ENCODE results near the gene SLC39A11.

The SLC39A11 gene

GRCh38 chr17:72692676-72693075, 399.8 kb downstream of the SLC39A11 start:
- no peak for TF ChIP-seq ZFP3 (CRISPR knock-in tag; IDR thresholded peaks at IDR 0.05)
- TF ChIP-seq ARNTL (CRISPR knock-in tag; IDR thresholded peaks at IDR 0.05; ENCODE audit: borderline replicate concordance, low read depth), result no peak
- TF ChIP-seq POU6F1 (CRISPR knock-in tag; IDR thresholded peaks at IDR 0.05; ENCODE audit: borderline replicate concordance, low read depth), result no peak
- no peak for TF ChIP-seq SNAI2 (CRISPR knock-in tag; IDR thresholded peaks at IDR 0.05)
- TF ChIP-seq CSDC2 (CRISPR knock-in tag; IDR thresholded peaks at IDR 0.05), result no peak
- TF ChIP-seq CREB5 (CRISPR knock-in tag; IDR thresholded peaks at IDR 0.05; ENCODE audit: low read depth), result no peak
- no peak for TF ChIP-seq BACH2 (CRISPR knock-in tag; IDR thresholded peaks at IDR 0.05; ENCODE audit: borderline replicate concordance)
- TF ChIP-seq PPARA (CRISPR knock-in tag; IDR thresholded peaks at IDR 0.05; ENCODE audit: borderline replicate concordance), result no peak
- no peak for TF ChIP-seq TSHZ2 (CRISPR knock-in tag; IDR thresholded peaks at IDR 0.05)
- no peak for TF ChIP-seq ZNF70 (CRISPR knock-in tag; IDR thresholded peaks at IDR 0.05)
- TF ChIP-seq ESRRG (CRISPR knock-in tag; IDR thresholded peaks at IDR 0.05), result no peak
- no peak for TF ChIP-seq CSRNP3 (CRISPR knock-in tag; IDR thresholded peaks at IDR 0.05)
- no peak for TF ChIP-seq ZC3H10 (CRISPR knock-in tag; IDR thresholded peaks at IDR 0.05)
- TF ChIP-seq OSR1 (CRISPR knock-in tag; IDR thresholded peaks at IDR 0.05), result no peak
- no peak for TF ChIP-seq ZFP30 (CRISPR knock-in tag; IDR thresholded peaks at IDR 0.05)
- ATAC-seq, result no peak

- TF ChIP-seq ZC3H10 (CRISPR knock-in tag; IDR thresholded peaks at IDR 0.05) (no peak), ZNF8 (CRISPR knock-in tag; IDR thresholded peaks at IDR 0.05) (no peak), ISL1 (CRISPR knock-in tag; IDR thresholded peaks at IDR 0.05) (no peak), SNAI2 (CRISPR knock-in tag; IDR thresholded peaks at IDR 0.05) (no peak), CSDC2 (CRISPR knock-in tag; IDR thresholded peaks at IDR 0.05) (no peak), TSHZ2 (CRISPR knock-in tag; IDR thresholded peaks at IDR 0.05) (no peak), GLIS3 (CRISPR knock-in tag; IDR thresholded peaks at IDR 0.05) (no peak), OSR1 (CRISPR knock-in tag; IDR thresholded peaks at IDR 0.05) (no peak)
- no peak for ATAC-seq
These were observed 400.9 kb downstream of the SLC39A11 start for GRCh38 chr17:72691586-72691985.

GRCh38 chr17:72691017-72691416, 401.5 kb downstream of the SLC39A11 start:
- ATAC-seq, result no peak
- TF ChIP-seq PATZ1 (CRISPR knock-in tag; IDR thresholded peaks at IDR 0.05; ENCODE audit: borderline replicate concordance) (no peak), ZFP30 (CRISPR knock-in tag; IDR thresholded peaks at IDR 0.05) (no peak), RARB (CRISPR knock-in tag; IDR thresholded peaks at IDR 0.05) (no peak), ZNF565 (CRISPR knock-in tag; conservative IDR thresholded peaks at IDR 0.05; ENCODE audit: low read depth) (no peak), CREB5 (CRISPR knock-in tag; IDR thresholded peaks at IDR 0.05; ENCODE audit: low read depth) (no peak), ISL1 (CRISPR knock-in tag; IDR thresholded peaks at IDR 0.05) (no peak), SNAI2 (CRISPR knock-in tag; IDR thresholded peaks at IDR 0.05) (no peak), POU6F1 (CRISPR knock-in tag; IDR thresholded peaks at IDR 0.05; ENCODE audit: borderline replicate concordance, low read depth) (no peak), ZC3H10 (CRISPR knock-in tag; IDR thresholded peaks at IDR 0.05) (no peak), GLIS3 (CRISPR knock-in tag; IDR thresholded peaks at IDR 0.05) (no peak), OSR1 (CRISPR knock-in tag; IDR thresholded peaks at IDR 0.05) (no peak)

Data from SK-N-SH treated with all-trans-retinoic acid at 6 μM for 48 hours (cell line).